Stimulated activated CD8-positive, alpha-beta memory T cell treated with anti-CD3 and anti-CD28 coated beads, Interleukin-2, amount 100 ng/mL, for 48 hours (primary cell): ENCODE results near the gene RHEX.
A peak's percentile ranks its signal among the peaks of the same experiment; 100 is the strongest.

ENCODE experiments used
- DNase-seq, 2 donors: peaks; one replicate each; pipeline ENCODE4 v3.0.0-alpha.2; 2020; ENCODE audit warnings: low read depth in 2 of 2

Gene RHEX

DNA sequence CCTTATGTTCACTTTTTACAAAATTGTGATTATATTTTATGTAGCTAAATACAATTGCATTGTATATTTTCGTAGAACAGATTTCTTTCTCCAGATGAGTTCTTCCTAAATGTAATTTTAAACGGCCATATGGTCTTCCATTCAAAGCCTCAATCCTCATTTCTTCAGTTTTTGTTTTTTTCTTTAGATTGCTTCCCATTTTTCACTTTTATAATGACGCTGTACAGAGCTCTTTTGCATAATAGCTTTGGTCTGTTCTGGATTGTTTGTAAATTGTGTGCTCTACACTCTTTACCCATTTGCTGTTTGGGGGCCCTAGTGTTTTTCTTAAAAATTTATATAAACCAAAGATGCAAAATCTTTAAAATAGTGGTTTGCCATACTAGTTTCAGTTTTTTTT is 36.4 kb downstream of the RHEX start:
- no peak for DNase-seq

DNA sequence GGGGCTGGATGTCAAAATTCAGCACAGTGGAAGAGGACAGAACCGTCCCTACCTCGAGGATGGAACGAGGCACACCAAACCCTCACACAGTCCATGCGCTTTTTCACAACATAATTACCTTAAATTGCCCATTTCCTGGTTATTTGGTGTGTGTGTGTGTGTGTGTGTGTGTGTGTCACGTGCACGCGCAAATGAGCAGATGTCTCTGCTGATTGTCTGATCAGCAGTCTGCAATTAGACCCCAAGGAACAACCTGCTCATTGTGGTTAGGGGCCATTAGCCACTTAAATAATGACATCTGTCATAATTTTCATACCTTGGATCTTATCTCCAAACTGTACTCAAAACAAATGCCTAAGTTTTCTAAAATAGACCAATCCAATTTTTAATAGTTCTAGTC is 41.1 kb downstream of the RHEX start:
- no peak for DNase-seq

DNA sequence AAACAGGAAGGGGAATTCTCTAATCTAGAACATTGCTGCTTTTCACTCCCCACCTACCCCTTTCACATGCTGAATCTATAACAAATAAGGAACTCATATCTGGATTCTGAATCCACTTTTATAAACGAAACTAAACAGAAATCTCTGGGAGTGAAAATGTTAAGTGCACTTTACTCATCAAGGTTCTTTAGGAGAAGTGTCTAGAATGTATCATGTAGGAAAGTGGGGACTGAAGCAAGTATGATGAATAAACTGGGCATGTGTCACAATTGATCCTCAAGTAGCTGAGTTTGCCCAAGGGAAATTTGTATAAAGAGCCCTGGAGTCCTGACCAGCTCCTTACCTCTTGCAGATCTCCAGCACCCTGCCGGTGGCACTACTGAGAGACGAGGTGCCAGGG is 44.4 kb downstream of the RHEX start:
- no peak for DNase-seq

DNA sequence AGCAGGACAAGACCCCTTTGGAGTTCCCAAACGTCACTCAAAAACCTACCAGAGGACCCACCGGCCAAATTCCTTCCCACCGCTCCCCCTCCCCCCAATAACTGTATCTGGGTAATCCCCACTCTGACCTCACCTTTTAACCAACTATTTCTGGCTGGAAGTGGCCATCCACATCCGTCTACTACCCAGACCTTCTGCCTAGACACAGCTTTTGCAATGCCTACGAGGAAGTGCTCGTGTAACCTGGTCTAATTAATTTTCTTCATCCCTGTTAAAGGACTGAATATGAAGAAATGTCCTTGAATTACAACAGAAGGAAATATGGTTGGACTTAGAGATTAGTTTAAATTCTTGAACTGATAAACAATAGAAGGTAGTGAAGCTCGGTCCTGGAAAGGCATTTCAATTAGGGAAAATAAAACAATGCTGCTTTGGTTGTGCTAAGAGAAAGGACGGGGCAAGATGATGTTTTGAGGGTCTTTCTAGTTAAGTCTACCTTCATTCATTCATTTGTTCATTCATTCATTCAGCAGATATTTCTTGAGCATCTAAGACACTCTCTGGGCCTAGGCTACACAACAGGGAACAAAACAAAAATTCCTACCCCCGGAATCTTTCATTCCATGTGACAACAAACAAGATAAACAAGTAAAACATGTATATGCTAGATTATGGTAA is 45.4 kb downstream of the RHEX start:
- no peak for DNase-seq

DNA sequence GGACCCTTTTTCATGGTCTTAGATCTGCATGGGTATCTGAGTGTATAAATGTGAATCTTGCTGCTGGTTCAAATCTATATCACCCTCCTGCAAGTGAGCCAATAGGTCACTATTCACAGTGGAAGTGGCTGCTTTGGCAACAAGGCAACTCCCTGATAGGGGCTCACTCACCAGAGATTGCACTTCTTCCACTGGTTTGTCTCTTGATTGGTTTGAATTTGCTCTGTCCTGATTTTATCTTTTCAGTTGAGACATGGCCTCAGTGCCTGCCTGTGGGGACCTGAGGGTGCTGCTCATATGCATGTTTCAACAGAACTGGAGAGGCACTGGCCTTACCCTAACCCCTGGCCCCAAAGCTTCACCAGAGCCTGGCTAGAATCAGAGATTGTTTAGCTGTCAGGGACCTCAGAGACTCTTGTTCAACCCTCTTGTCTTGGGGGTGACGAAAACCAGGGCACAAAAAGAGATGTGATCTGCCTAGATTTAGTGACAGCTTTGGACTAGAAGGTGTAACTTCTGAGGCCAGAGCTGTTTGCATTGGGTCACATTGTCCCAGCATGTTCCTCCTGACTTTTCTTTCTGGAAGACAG is 47.3 kb downstream of the RHEX start:
- no peak for DNase-seq

DNA sequence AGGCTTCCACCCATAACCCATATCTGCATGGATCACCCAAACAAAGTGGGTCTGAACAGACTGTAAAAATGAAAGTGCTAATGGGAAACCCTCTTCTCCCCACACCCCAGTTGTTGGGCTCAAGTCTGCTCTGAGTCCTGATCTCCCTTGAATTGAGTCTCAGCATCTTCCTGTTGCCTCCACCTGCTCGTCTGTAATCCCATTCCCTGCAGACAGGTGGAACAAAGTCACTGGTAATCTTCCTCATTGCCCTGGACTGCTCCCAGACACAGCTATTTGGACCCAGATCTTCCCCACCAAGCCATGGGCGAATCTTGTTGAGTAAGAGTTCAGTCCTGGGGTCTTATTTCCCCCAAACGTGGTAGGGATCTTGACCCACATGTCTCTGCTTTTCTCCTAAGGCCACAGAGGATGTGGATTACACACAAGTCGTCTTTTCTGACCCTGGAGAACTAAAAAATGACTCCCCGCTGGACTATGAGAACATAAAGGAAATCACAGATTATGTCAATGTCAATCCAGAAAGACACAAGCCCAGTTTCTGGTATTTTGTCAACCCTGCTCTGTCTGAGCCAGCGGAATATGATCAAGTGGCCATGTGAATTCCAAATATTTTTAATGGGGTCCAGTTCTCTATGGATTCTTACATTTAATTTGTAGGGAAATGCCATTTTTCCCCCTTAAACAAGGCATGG is 48.5 kb downstream of the RHEX start:
- DNase-seq: no peak

DNA sequence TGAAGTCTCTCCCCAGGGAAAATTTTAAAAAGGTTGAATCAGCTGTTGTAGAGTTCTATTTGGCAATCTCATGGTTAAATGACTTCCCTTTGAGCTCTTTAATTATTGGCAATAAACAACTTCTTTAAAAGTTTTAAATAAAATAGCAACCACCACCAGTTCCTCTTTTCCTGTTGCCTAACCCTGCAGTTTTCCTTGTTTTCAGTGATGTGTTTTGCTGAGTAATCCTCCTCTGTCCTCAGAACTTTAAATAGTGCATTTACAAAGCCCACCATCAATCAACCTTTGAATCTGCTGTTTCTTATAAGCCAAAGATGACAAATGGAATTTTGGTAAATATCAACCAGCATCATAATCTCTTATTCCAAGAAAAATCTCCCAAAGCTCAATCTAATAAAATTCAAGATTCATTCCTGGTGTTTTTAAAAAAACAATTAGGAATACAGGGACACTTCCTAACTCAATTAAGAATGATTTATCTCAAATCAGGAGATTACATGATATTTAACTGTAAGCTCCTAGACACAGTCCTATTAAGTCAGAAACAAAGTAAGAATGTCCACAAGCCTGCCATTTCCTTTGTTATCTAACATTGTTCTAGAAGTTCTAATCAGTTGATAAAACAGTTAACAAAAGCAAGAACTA is 49.4 kb downstream of the RHEX start:
- no peak for DNase-seq

DNA sequence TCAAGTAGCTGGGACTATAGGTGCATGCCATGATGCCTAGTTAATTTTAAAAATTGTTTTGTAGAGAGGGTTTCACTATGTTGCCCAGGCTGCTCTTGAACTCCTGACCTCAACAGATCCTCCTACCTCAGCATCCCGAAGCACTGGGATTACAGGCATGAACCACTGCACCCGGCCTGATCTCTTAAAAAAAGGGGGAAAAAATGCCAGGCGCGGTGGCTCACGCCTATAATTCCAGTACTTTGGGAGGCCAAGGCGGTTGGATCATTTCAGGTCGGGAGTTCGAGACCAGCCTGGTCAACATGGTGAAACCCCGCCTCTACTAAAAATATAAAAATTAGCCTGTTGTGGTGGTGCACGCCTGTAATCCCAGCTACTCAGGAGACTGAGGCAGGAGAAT is 51.0 kb downstream of the RHEX start:
- no peak for DNase-seq

DNA sequence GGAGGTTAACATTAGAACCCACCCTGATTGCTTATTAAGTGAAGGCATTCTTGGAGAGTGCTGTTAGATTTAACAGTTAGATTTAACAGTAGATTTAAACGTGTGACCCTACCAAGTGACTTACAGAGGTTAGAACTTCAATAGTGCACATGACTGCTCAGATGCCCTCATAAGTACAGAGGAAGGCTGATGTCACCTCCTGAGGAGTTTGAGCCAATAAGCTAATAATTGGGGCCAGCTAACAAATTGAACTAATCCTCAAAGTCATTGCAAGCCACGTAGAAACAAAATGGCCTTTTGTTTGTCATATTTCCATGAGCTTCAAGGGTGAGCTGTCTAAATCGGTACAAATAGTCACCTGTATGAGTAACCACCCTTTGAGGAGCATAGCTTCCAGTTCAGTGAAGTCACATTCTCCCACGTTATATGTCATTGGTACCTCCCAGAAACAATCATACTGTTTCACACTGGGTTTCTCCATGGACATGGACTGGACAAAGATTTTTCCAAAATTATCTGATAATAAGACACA is 52.6 kb downstream of the RHEX start:
- no peak for DNase-seq

DNA sequence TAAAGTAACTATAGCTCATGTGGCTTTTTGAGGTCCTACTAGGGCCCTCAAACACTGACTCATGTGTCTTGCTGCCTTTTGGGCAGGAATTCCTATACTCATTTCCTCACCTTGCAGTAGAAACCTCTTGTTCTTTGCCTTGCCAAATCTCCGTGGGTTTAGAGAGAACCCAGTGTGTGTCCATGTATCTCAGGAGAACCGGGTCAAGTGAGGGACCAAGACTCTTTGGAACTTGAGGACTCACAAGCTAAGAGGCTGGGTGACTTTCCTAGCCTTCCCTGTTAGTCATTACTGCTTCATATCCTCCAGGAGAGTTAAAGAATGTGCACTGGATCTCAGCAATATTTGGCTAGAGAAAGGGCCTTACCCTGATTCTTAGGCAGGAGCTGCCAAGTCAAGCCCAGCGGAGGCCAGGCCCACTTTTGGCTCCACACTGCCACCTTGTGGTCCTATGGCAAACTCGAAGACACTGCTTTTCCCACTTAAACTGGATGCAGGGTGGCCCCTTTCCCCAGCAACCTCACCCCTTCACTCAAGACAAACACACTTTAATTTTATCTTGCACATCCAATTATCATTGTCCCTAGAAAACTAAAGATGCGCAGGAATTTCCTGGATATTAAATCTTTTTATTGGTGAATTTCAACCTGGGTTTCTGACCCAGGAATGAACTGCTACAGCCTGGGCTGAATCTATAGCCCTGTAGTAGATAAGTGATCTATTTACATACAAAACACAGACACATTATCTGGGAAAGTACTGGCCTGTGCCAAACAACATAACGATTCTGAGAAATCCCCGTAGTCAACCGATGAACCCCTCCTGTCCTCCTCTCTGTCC is 53.6 kb downstream of the RHEX start:
- DNase-seq: peak; percentile 46 to 74

DNA sequence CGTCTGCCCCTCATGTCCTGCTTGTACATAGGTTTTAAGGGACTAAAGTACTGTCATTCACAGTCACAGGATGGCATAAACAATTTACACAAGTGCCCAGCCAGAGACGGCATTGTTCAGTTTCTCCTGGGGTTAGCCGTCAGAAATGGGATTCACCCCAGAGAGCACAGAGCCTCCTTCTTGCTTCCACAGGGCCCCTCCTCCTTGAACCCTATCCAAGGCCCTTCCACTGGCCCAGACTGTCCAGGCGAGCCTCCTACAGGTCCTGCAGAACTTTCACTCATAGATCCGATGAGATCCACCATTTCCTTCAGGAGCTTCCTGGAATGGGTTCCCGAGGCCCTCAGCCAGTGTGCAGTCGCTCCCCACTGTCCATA is 54.2 kb downstream of the RHEX start:
- DNase-seq: no peak

DNA sequence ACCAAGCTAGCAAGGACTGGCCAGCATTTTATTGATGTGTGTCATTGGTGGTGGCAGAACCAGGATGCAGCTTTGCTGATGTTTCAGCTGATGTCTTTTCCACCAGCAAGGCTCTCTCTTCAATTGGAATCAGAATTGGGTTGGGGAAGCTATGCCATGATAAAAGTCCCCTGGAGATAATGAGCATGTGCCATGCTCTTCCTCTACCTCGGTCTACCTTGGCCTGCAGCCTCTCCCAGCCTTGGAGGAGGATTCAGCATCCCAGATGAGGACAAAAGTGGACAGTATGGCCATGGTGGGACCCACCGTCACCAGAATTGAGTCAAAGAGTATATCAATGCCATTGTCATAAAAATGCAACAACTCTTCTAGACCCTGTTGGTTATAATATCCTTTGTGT is 55.7 kb downstream of the RHEX start:
- DNase-seq: no peak

DNA sequence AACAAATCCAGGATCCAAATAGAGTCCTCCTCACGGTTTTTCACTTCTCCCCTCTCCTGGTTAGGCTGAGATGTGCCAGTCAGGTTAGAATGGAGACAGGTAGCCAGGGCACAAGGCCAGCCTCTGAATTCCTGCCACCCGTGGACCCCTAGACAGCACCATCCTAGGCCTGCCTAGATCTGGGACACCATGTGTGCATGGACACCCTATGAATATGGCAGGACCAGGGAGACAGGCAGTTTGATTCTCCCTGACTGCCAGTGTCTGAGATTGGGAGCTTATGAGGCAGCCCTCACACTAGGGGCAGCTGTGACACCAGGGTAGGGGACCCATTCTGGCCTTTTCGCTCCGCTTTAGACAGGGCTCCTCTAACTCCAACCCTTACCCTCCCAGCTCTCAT is 56.7 kb downstream of the RHEX start:
- DNase-seq: no peak

DNA sequence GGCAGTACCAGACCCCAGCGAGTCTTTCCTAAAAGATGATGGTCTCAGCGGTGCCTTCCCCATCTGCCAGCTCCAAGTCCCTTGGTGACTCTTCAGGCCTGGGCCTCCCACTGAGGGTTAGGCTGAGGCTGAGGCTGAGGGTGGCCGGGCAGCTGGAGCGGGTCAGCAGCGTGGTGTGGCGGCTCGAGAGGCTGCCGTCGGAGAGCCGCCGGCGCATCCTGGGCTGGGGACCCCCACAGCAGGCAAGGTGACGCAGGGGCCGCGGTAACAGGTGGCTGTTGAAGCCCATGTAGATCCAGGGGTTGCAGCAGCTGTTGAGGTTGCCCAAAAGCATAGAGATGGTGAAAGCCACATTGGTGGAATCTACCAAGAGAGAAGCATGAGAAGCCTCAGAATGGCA is 57.2 kb downstream of the RHEX start:
- no peak for DNase-seq

DNA sequence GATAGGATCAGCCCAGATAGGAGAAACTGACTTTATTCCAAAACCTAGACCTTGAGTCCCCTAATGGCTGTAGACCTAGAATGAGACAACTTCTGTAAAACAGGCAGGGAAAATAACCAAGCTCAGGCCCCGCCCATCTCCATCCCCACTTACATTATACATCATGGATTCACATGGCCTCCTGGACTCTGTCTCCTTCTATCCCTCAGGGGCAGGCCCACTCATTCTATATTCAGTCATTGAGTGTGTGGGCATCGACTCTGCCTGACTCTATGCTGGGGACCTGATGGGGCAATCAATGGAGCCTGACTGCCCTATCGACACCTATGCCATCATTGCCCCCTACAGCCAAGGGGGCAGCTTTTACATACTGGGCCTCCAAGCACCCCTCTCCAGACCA is 57.8 kb downstream of the RHEX start:
- DNase-seq: no peak

DNA sequence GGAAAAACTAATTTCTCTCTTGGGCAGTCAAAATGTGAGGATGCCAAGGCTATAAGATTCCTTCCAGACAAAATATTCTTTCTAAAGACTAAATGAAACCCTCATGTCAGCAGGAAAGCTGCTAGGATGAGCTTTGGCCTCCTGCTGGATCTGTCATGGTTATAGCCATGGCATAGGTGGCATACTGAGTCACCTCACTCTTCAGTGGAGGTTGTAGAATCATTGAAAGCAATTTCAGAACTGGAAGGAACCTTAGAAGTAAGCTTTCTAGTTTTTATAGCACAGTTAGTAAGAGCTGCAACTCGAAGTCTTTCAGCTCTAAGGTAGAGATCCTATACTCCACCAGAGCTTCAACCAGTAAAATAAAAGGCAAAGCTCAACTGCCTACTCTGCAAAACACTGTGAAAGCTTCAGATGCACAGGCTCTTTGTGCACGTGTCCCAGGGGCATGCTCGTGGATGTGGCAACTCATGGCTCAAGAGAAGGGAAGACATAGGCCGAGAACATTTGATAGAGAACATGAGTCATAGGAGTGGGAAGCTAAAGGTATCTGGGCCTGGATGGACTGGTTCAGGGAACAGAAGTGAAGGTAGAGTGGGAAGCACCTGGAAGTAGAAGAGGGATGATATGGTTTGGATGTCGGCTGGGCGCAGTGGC is 58.4 kb downstream of the RHEX start:
- no peak for DNase-seq

DNA sequence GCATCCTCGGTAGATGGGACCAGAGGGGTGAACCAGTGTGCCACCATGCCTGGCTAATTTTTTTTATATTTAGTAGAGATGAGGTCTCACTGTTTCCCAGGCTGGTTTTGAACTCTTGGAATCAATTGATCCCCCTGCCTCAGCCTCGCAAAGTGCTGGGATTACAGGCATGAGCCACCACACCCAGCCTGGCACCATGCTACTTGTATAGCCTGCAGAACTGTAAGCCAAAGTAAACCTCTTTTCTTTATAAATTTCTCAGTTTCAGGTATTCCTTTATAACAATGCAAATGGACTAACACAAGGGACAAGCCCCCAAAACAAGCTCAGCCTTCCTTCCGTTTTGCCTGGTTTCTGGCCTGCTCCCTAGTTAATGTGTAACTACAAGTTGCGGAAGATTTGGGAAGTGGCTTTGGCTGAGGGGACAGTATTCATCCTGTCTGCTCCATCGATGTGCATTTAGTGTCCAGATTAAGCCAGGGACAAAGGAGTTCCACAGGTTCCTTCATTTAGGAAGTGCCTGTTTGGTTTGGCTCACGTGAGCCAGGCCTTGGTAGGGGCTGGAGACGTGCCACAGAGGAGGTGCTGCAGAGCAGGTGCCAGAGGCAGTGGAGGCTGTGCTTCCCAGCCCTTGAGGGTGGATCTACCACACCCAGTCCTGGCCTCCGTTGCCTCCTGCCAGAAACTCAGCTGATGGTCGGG is 59.8 kb downstream of the RHEX start:
- no peak for DNase-seq

DNA sequence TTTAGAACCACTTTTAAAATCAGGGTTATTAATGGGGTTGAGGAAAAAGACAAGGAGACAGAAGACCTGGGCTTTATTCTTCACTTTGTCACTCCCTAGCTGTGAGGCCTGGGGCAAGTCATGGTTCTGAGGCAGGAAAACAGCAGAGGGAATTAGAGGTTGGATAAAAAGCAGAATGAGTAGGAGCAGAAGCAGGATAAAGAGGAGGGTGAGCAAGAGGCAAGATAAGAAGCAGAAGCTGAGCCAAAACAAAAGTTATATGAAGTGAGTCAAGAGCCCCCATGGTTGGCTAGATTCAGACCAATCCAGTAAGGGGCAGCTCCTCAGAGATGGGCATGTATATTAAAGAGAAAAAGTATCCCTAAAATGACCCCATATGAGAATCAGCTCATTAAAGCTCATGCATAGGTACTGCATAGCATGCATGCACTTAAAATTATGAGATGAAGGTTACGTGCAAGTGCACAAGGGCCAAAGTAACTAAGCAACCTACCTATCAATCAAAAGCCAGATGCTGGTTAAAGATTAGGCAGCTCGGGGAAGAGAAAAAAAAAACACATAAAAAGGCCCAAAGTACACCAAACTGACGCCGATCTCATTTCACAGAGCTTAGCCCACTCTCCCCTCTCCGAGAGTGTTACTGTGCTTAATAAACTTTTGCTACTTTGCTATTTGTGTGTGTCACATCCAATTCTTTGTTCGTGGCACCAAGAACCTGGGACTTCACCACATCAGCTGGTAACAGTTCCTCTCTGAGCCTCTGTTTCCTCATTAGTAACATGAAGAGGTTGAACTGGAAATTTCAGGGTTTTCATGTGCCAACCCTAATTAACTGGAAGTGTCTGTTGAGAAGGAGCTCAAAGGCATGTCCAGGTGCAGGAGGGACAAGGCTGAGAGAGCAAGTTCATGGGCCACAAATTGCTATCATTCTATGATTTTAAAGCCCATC is 62.0 kb downstream of the RHEX start:
- no peak for DNase-seq

DNA sequence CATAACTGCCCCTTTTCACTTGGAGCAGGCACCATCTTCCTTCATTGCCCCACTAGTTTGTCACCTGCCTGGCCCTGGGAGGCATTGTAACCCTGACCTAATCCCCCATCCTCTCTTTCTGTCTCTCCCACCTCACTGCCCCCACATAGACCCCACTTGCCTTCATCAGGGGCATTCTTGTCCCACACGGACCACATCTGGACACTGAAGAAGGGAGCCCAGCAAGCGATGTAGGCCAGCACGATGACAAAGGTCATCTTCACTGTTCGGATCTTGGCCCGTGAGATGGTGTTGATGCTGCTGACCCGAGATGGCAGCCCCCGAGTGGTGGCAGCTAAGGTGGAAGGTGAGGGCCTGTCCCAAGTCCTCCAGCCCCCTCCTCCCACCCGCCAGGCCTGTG is 62.8 kb downstream of the RHEX start:
- no peak for DNase-seq
